Measurements from ENCODE around the gene DSCAML1. TPM values are rescaled to one million over a fixed set of nuclear protein-coding genes. Genes with fewer than 3 reads are reported as not detected.

DSCAML1 gene
- total RNA-seq, 1 experiment from 2014 or later: 0.15 TPM

GRCh38 chr11:117551761-117552343 lies 245.2 kb downstream of the DSCAML1 start:
- DNase-seq: no peak
- no peak overlapping the region for H2BK5ac ChIP-seq (ENCODE audit: insufficient read length, low read length)
- H3K4me1 ChIP-seq (ENCODE audit: insufficient read depth, low read length): peaks cover 2% of the 10 kb centered on the region; the same call in 1 of the 2 replicates
- no peak overlapping the region for H3K18ac ChIP-seq (ENCODE audit: insufficient read length, low read depth, low read length)
- no peak overlapping the region for H3K4me3 Mint-ChIP-seq
- H3K27me3 Mint-ChIP-seq (ENCODE audit: low read depth): peaks cover 32% of the 10 kb centered on the region
- H3K4me2 ChIP-seq (ENCODE audit: insufficient read depth, insufficient read length, low read length): no peak overlapping the region
- no peak overlapping the region for H2BK12ac ChIP-seq (ENCODE audit: insufficient read length, low read depth, low read length)
- H3K14ac ChIP-seq (ENCODE audit: insufficient read depth, low read length): no peak overlapping the region
- no peaks in the 10 kb centered on the region for H3K79me2 ChIP-seq (ENCODE audit: insufficient read depth, low read length)
- H2BK120ac ChIP-seq (ENCODE audit: low read depth, low read length, poor library complexity, severe bottlenecking): no peak overlapping the region
- no peaks in the 10 kb centered on the region for H4K20me1 ChIP-seq (ENCODE audit: control insufficient read depth, insufficient read depth, insufficient read length)
- no peak overlapping the region for H4K5ac ChIP-seq (ENCODE audit: insufficient read length, low read depth, low read length)
- no CpG with 5 or more reads among the region's 12 CpGs for WGBS (ENCODE audit: extremely low coverage, insufficient read length, low lambda C conversion rate)
- H3T11ph ChIP-seq (ENCODE audit: low read length): no peak overlapping the region
- no peaks in the 10 kb centered on the region for H3K36me3 Mint-ChIP-seq (ENCODE audit: insufficient read depth in 1 of 3, low read depth in 3 of 3)
- no peak overlapping the region for H2AK5ac ChIP-seq (ENCODE audit: insufficient read length, low read length)
- no peak overlapping the region for H2BK20ac ChIP-seq (ENCODE audit: low read depth, low read length, poor library complexity, severe bottlenecking)
- H2AFZ ChIP-seq (ENCODE audit: low read length): no peak overlapping the region
- no peak overlapping the region for H2BK15ac ChIP-seq (ENCODE audit: low read depth, low read length)
- H3K56ac ChIP-seq (ENCODE audit: insufficient read length, low read depth, low read length): no peak overlapping the region
- no peak overlapping the region for H3K27ac ChIP-seq (ENCODE audit: insufficient read length, low read depth, low read length)
- H3K79me1 ChIP-seq (ENCODE audit: insufficient read depth, low read depth, low read length, poor library complexity, severe bottlenecking): no peaks in the 10 kb centered on the region
- no peak overlapping the region for H3K23ac ChIP-seq (ENCODE audit: insufficient read length, low read depth, low read length)
- H3K23me2 ChIP-seq (ENCODE audit: insufficient read length, low read depth, low read length, poor library complexity, severe bottlenecking): no peaks in the 10 kb centered on the region
- H3K27ac Mint-ChIP-seq: no peak overlapping the region
- H3K9ac ChIP-seq (ENCODE audit: extremely low read depth, insufficient read length, low read length): no peak overlapping the region
- TF ChIP-seq, protein P1, sequence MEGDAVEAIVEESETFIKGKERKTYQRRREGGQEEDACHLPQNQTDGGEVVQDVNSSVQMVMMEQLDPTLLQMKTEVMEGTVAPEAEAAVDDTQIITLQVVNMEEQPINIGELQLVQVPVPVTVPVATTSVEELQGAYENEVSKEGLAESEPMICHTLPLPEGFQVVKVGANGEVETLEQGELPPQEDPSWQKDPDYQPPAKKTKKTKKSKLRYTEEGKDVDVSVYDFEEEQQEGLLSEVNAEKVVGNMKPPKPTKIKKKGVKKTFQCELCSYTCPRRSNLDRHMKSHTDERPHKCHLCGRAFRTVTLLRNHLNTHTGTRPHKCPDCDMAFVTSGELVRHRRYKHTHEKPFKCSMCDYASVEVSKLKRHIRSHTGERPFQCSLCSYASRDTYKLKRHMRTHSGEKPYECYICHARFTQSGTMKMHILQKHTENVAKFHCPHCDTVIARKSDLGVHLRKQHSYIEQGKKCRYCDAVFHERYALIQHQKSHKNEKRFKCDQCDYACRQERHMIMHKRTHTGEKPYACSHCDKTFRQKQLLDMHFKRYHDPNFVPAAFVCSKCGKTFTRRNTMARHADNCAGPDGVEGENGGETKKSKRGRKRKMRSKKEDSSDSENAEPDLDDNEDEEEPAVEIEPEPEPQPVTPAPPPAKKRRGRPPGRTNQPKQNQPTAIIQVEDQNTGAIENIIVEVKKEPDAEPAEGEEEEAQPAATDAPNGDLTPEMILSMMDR (conservative IDR thresholded peaks at IDR 0.05): no peak
- no peaks in the 10 kb centered on the region for H3K9me3 Mint-ChIP-seq
- H4K91ac ChIP-seq (ENCODE audit: insufficient read length, low read depth, low read length): no peak overlapping the region
- H3K9me3 ChIP-seq (ENCODE audit: control insufficient read depth, low read depth, low read length): no peaks in the 10 kb centered on the region
- H4K8ac ChIP-seq (replicated peaks; ENCODE audit: insufficient read length, low read depth, low read length): no peak overlapping the region
- H3K4me1 Mint-ChIP-seq: peaks cover 30 to 39% of the 10 kb centered on the region in 2 experiments
- no peak overlapping the region for H3K4ac ChIP-seq (ENCODE audit: low read depth, low read length)
- H3K27me3 ChIP-seq (ENCODE audit: insufficient read depth, low read length): no peaks in the 10 kb centered on the region

Data from H9 (cell line).